ENCODE data around the gene DPH6. TPM values are rescaled to one million over a fixed set of nuclear protein-coding genes. Genes with fewer than 3 reads are reported as not detected.

Gene DPH6
- total RNA-seq, 2 experiments from 2014 or later, result 6.3 to 9.7 TPM

DNA sequence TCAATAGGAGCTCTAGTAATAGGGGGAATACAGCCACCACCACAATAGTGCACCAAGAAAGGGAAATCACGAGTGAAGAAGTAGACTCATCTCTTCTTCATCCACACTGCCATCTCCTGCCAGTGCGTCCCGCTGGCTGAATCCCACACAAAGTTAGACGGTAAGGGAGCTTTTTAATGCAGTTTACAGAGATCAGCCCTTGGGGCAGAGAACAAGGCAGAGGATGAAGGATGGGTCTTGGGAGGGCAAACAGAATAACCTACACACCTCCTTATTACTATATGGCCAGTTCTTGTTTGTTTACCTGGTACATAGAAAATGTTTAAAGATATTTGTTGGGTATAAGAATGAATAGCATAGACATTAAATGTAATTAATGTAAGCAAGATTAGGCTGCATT is 11.0 kb upstream of the DPH6 start:
- H3K27ac Mint-ChIP-seq, result no peak overlapping the region
- H3K27me3 Mint-ChIP-seq, result no peaks in the 10 kb centered on the region
- no peaks in the 10 kb centered on the region for H3K4me1 Mint-ChIP-seq
- no peaks in the 10 kb centered on the region for H3K9me3 Mint-ChIP-seq
- POLR2A ChIA-PET, result no interaction called here
- no peak for ATAC-seq (ENCODE audit: low read depth)
- no peaks in the 10 kb centered on the region for H3K36me3 Mint-ChIP-seq
- no peak for DNase-seq
- H3K4me3 Mint-ChIP-seq, result no peak overlapping the region

DNA sequence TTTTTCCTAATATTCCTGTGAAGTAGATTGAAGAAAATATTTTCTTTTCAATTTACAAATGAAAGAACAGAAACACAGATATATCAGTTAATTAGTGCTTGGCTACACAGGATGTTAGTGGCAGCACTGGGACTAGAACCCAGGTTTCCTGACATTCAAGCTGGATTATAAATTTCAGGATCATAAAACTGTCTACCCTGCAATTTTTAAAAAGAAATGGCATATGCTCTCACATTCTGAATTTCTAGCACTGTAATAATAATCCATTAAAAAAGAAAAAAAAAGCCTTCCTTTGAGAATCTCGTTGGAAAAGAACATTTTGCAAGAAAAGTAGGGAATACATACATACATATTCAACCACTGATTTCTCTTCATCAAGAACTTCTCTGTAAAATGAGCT is 9.3 kb upstream of the DPH6 start:
- Mint-ChIP-seq H3K9me3 (no peaks in the 10 kb centered on the region), H3K36me3 (no peaks in the 10 kb centered on the region), H3K4me3 (no peak overlapping the region), H3K4me1 (no peaks in the 10 kb centered on the region), H3K27ac (no peak overlapping the region), H3K27me3 (no peaks in the 10 kb centered on the region)
- POLR2A ChIA-PET, result no interaction called here
- ATAC-seq (ENCODE audit: low read depth) (no peak), DNase-seq (no peak)

DNA sequence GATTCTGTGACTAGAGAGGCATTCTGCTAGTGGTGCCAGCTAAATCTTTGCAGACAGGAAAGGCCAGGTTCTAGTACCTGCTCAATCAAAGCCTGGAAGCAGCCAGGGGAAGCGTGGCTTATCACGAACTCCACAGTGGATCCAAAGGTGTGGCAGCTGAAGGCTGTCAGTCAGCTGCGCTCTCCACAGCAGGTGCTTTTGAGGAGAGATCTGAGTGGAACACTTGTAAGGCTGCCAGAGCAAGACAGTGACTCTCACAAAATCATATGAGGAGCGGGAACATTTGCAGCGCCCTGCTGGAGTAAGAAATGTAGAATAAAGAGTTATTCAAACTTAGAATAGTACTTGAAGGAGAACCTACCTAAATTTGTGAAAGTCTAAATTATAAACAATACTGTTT is 5.0 kb upstream of the DPH6 start:
- no peak overlapping the region for H3K4me3 Mint-ChIP-seq
- no peak for ATAC-seq (ENCODE audit: low read depth)
- no peaks in the 10 kb centered on the region for H3K36me3 Mint-ChIP-seq
- no peaks in the 10 kb centered on the region for H3K9me3 Mint-ChIP-seq
- no peaks in the 10 kb centered on the region for H3K27me3 Mint-ChIP-seq
- no peak overlapping the region for H3K27ac Mint-ChIP-seq
- peaks cover 4% of the 10 kb centered on the region for H3K4me1 Mint-ChIP-seq
- POLR2A ChIA-PET, result no interaction called here
- DNase-seq, result no peak

DNA sequence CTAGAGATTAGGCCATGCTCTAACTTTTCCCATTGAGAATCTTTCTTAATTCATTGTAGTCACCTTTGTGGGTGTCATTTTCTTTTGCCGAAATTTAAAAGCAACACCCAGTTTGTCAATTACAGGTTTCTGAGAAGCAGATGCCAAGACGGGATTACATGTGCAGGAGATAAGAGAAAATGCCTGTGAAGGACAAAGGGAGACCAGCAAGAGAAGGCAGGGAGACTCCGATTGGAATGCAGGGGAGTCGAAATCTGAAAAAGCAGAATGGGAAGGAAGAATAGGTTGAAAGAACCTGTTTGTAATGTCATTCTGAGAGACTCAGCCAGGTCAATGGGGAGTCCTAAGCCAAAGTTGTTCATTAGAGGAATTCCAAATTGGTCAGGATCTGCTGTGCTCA is 3.6 kb upstream of the DPH6 start:
- H3K9me3 Mint-ChIP-seq, result no peaks in the 10 kb centered on the region
- H3K4me3 Mint-ChIP-seq, result no peak overlapping the region
- no peaks in the 10 kb centered on the region for H3K27me3 Mint-ChIP-seq
- no peak overlapping the region for H3K27ac Mint-ChIP-seq
- DNase-seq (no peak), ATAC-seq (ENCODE audit: low read depth) (no peak)
- H3K36me3 Mint-ChIP-seq, result no peaks in the 10 kb centered on the region
- POLR2A ChIA-PET, result no interaction called here
- peaks cover 13% of the 10 kb centered on the region for H3K4me1 Mint-ChIP-seq

DNA sequence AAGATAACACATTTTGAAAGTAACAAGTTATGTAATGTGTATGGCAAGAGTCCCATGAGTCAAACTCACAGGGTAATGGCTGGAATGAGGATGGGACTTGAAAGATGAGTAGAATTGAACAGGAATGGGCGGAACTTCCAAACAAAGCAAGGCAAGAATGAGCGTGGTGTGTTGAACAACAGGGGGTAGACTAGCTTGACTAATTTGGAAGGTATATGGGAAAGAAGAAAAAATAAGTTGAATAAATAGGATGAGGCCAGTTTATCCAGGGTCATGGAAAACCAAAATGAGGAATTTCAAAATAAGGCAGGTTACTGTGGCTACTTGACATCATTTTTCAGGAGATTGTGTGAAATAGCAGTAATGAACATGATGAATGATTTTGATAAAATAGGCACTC is 2.5 kb upstream of the DPH6 start:
- Mint-ChIP-seq H3K9me3 (no peaks in the 10 kb centered on the region), H3K27ac (no peak overlapping the region), H3K4me1 (peaks cover 13% of the 10 kb centered on the region), H3K36me3 (no peaks in the 10 kb centered on the region), H3K27me3 (no peaks in the 10 kb centered on the region), H3K4me3 (no peak overlapping the region)
- DNase-seq, result no peak
- POLR2A ChIA-PET, result no interaction called here
- no peak for ATAC-seq (ENCODE audit: low read depth)

DNA sequence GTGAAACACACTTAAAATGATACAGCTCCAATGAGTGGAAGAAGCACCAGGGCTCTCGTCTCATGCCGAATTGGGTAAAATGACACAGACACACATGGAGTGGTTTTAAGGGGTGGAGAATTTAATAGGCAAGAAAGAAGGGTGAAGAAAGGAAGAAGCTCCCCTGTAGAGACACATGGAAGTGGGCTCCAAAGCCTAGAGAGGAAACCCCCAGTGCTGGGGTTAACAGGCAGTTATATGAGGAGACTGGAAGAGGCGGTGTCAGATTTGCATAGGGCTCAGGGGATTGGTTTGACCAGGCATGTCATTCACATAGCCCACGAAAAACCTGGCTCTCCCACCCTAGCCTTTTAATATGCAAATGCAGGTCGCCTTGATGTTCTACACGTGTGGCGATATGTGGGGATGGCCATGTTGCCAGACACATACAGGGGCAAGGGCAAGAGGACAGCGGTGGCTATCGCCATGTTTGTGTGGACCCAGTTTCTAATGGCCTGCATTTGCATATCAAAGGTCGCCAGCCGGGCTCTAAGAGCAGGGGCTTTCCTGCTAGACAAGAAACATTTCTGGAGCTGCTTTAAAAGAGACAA is 1.9 kb upstream of the DPH6 start:
- Mint-ChIP-seq H3K4me1 (peaks cover 13% of the 10 kb centered on the region), H3K36me3 (no peaks in the 10 kb centered on the region), H3K4me3 (no peak overlapping the region), H3K27ac (no peak overlapping the region), H3K9me3 (no peaks in the 10 kb centered on the region), H3K27me3 (no peaks in the 10 kb centered on the region)
- DNase-seq, result no peak
- no peak for ATAC-seq (ENCODE audit: low read depth)
- POLR2A ChIA-PET, result no interaction called here

DNA sequence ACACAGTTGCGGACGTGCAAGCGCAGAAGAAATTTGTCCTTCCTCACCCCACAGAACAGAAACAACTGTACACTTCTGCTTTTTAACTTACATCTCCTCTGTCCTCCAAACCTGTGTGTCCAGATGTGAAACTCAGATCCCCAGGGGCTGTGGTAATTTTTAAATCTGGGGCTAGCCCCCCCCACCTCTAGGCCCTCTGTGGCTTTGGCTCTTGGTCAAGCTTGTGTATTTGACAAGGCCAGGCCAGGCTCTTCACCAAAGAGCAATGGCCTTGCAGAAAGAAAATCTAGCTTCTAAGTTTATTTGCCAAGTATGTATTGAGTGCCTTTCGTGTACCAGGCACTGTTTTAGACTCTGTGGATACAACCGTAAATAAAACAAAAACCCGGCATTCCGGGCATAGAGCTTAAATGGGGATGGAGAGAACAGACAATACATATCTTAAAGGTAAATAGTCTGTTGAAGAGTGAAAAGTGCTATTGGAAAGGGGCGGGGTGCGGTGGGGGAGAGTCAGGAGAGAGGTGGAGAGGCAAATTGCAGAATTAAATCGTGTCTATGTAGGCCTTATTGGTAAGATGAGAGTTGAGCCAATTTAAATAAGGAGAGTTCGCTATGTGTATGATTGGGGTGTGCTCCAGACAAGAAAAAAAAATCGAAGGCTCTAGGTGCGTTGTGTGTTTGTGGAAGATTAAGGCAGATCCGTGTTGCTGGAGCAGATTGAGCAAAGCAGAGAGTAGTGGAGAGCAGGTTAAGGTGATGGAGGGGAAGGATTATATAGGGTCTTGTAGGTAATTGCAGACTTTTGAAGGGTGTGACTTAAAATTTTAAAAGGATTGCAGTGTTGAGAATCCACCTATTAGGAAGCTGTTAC is 781 bp upstream of the DPH6 start:
- H3K36me3 Mint-ChIP-seq, result no peaks in the 10 kb centered on the region
- POLR2A ChIA-PET, result interaction anchor here (1.6 kb wide), 1 partner anchor 558 kb away, joined by 6 read pairs; the partner anchor contains the start of gene ZNF770
- H3K27ac Mint-ChIP-seq, result peak overlapping the region; percentile 89
- DNase-seq (no peak), ATAC-seq (ENCODE audit: low read depth) (no peak)
- H3K4me3 Mint-ChIP-seq, result peak overlapping the region; percentile 89
- peaks cover 13% of the 10 kb centered on the region for H3K4me1 Mint-ChIP-seq
- H3K9me3 Mint-ChIP-seq, result no peaks in the 10 kb centered on the region
- no peaks in the 10 kb centered on the region for H3K27me3 Mint-ChIP-seq

DNA sequence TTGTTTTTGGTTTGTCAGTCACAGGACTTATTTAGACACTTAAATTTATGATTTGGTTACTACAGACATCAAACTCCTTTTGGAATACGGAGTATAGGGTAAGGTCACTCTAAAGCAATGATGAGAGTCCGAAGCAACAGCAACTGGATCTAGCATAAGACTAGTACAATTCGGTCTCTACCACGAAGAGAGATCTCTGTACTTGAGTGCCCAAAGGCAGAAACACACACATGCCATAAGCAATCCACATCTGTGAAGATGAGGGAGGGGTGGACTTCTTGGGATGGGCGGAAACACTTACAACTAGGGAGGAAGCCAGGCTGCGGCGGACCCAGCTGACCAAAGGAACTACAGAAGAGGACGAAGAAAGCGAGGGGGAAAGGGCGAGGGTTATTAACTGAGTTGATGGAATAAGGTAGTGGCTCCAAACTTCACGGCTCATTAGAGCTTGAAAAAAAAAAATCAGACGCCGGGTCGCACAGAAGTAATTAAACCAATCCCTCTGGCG is 595 bp downstream of the DPH6 start:
- Mint-ChIP-seq H3K4me3 (peak overlapping the region; percentile 89), H3K36me3 (no peaks in the 10 kb centered on the region), H3K27ac (peak overlapping the region; percentile 89), H3K9me3 (no peaks in the 10 kb centered on the region), H3K4me1 (peaks cover 13% of the 10 kb centered on the region), H3K27me3 (no peaks in the 10 kb centered on the region)
- ATAC-seq (ENCODE audit: low read depth) (peak; percentile 5), DNase-seq (no peak)
- POLR2A ChIA-PET, result interaction anchor here (1.6 kb wide), 1 partner anchor 557 kb away, joined by 6 read pairs; the partner anchor contains the start of gene ZNF770

DNA sequence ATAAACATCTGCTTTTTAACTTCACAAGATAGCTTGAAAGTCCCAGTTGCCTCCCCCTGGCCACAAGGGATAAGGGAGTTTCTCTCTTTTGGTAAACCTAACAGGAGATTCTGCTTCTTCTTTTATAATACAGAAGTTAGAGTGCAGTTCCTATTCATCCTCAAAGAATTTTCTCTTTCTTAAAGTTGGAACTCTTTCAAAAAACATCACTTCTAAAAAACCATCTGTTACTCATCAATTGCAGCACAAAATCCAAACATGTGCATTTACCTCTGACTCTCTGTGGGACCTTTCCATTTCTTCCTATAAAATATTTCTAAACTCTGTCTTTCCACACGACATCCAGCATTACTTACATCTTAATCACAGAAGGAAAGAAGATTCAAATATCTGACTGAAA is 5.1 kb downstream of the DPH6 start:
- Mint-ChIP-seq H3K4me3 (no peak overlapping the region), H3K9me3 (no peaks in the 10 kb centered on the region), H3K27me3 (no peaks in the 10 kb centered on the region), H3K4me1 (peaks cover 9% of the 10 kb centered on the region), H3K27ac (no peak overlapping the region), H3K36me3 (peaks cover 2% of the 10 kb centered on the region)
- ATAC-seq (ENCODE audit: low read depth) (no peak), DNase-seq (no peak)
- POLR2A ChIA-PET, result no interaction called here

DNA sequence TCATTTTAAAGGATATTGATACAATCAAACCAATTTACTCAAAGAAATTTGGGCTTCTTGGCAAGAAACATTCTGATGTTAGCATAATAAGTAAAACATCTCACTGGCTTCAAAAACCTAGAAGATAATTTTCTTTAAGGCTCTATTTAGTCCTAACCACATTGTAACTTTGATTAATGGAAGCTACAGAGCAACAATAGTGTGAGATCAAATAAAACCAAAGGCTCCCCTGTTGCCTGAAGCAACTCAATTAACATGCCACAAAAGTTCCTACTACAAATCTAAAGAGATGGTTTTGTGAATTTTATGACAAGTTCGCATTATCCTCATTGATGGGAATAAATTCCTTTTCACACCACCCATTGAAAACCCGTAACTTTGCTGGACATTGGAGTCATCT is 5.9 kb downstream of the DPH6 start:
- DNase-seq (no peak), ATAC-seq (ENCODE audit: low read depth) (no peak)
- H3K27me3 Mint-ChIP-seq, result no peaks in the 10 kb centered on the region
- POLR2A ChIA-PET, result no interaction called here
- H3K27ac Mint-ChIP-seq, result no peak overlapping the region
- no peaks in the 10 kb centered on the region for H3K9me3 Mint-ChIP-seq
- H3K36me3 Mint-ChIP-seq, result peaks cover 2% of the 10 kb centered on the region
- H3K4me3 Mint-ChIP-seq, result no peak overlapping the region
- H3K4me1 Mint-ChIP-seq, result peaks cover 4% of the 10 kb centered on the region

DNA sequence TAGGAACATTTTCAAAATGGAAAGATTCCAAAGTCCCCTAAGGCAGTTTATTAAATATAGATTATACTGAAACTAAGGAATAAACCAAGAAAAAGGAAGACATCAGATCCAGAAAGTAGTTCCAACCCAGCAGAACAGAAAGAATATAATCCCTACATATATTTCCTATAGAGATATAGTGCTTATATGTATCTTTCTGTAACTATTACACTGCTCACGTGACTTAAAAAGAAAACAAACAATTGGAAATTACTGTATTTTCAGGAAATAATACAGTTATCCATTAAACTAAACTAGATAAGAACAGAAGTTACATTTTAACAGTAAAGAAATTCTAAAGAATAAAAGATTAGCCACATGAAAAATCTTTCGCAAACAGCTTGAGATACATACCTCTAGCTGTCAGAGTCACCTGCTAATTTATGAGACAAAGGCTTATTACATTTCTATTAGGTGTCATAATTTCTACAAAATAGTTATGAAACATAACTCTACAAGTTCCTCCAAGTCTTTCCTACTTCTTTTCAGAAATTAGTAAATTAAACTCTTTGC is 10.5 kb downstream of the DPH6 start:
- Mint-ChIP-seq H3K4me3 (no peak overlapping the region), H3K27ac (no peak overlapping the region), H3K4me1 (no peaks in the 10 kb centered on the region), H3K36me3 (peaks cover 14% of the 10 kb centered on the region), H3K27me3 (no peaks in the 10 kb centered on the region), H3K9me3 (peaks cover under 1% of the 10 kb centered on the region)
- DNase-seq (no peak), ATAC-seq (ENCODE audit: low read depth) (no peak)
- POLR2A ChIA-PET, result no interaction called here

DNA sequence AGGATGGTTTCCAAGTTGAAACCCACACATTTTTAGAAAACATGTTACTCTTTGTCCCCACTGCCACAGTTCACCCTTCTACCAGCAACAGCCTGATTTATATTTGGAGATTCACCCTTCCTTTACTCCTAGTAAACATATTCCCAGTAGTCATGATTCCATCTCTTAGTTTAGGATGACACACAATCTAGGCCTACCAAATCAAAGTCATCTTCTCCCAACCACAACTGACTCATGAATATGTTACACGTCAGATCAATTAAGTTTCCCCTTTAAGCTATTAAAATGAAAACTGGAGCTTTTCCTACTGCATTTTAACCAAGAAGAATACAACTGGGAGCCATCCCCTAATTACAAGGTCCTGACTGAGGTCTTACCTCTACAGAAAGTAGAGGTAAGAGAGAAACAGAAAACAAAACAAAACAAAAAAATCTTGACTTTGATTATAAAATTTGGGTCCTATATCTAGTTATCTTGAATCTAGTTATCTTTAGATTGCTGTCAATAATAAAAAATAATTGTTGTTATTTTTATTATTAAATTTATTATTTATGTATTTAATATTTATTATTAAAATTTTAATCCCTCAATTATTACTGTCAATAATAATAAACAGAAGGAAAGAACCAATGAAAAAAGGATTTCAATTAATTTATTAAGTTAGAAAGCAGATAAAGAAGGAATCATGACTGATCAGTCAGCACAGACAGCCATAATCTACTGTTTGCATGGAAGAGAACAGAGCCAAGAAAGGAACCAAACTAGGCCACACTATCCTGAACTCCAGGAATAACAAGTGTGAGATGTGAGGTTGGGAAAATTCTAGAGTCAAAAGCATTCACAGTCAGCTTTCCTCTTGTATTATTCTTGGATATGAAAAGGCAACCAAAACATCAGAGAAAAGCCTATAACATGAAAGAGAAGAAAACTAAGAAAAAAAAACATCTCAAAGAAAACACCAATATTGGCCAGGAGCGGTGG is 12.5 kb downstream of the DPH6 start:
- POLR2A ChIA-PET, result no interaction called here
- Mint-ChIP-seq H3K9me3 (peaks cover 13% of the 10 kb centered on the region), H3K27me3 (no peaks in the 10 kb centered on the region), H3K27ac (no peak overlapping the region), H3K4me1 (no peaks in the 10 kb centered on the region), H3K36me3 (peaks cover 23% of the 10 kb centered on the region), H3K4me3 (no peak overlapping the region)
- no peak for ATAC-seq (ENCODE audit: low read depth)
- no peak for DNase-seq

DNA sequence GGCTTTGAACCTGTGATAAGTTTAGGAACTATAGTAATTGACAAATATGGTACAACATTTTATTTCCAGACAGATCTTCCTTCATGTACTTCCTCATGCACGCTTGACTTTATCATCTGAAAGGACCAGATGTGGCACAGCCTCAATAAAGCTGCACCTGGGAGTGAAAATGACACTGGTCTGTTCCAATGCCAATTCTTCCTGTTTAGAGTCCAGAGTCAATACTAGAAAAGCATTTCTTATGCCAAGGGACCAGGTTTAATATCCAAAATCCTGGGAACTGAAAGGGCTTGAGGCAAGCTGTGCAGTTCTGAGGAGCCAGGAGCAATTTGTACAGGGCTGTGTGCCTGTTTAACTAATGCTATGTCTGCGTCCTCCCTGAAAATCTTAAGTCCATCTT is 15.3 kb downstream of the DPH6 start:
- Mint-ChIP-seq H3K36me3 (peaks cover 27% of the 10 kb centered on the region), H3K9me3 (peaks cover 17% of the 10 kb centered on the region), H3K27me3 (no peaks in the 10 kb centered on the region), H3K4me3 (no peak overlapping the region), H3K27ac (no peak overlapping the region), H3K4me1 (no peaks in the 10 kb centered on the region)
- DNase-seq (no peak), ATAC-seq (ENCODE audit: low read depth) (no peak)
- POLR2A ChIA-PET, result no interaction called here
